Endothelial cell of umbilical vein (primary cell): Measurements from ENCODE around the gene ERBB4. TPM values are rescaled to one million over a fixed set of nuclear protein-coding genes. Genes with fewer than 3 reads are reported as not detected.

Experiments
- BruUV-seq: library from RNA; stranded (reverse); fragments of 400-500 nt; replicated peaks from 2 replicates; lab custom pipeline; 2021; lab: Mats Ljungman, UMichigan
- CTCF ChIA-PET: fragments of 300-600, 350-600 bp; sonication (Branson Sonifier 250); formaldehyde crosslinking; loops from one replicate; lab custom pipeline; 2021; ENCODE audit warnings: antibody characterized with exemption, inconsistent platforms; lab: Charles Lee
- POLR2A ChIA-PET: fragments of 300-600, 350-600 bp; sonication (Branson Sonifier 250); formaldehyde crosslinking; loops from one replicate; lab custom pipeline; 2021; ENCODE audit warnings: antibody characterized with exemption, inconsistent platforms; lab: Charles Lee
- DNase-seq: peaks from one replicate; pipeline ENCODE4 v3.0.0-alpha.2; 2011; ENCODE audit warnings: low read depth, low spot score
- FAIRE-seq: peaks from 2 replicates; lab custom pipeline; 2011; peaks lifted over from hg19 to GRCh38; lab: Jason Lieb, UNC
- H2AFZ ChIP-seq: 2 replicates; pipeline ENCODE4 v1.6.0; 2012; ENCODE audit warnings: low read depth, low read length, control low read depth, inconsistent platforms
- H3K27ac ChIP-seq: 2 replicates; pipeline ENCODE4 v1.5.1; 2011; ENCODE audit warnings: low read depth, mild to moderate bottlenecking, control low read depth, low read length, moderate library complexity; ENCODE audit not compliant: insufficient read depth
- H3K27me3 ChIP-seq, 2 experiments: 2 replicates each; pipeline versions ENCODE4 v1.6.0 to v1.6.1; 2011; ENCODE audit warnings: low read length in 2 of 2, mixed read lengths in 1 of 2; ENCODE audit not compliant: control insufficient read depth in 2 of 2, insufficient read depth in 2 of 2
- H3K36me3 ChIP-seq, 2 experiments: 2 replicates in 1 of 2; 3 replicates in 1 of 2; pipeline ENCODE4 v1.5.1; 2011; ENCODE audit warnings: low read length in 2 of 2, mild to moderate bottlenecking in 1 of 2, moderate library complexity in 1 of 2; ENCODE audit not compliant: control insufficient read depth in 2 of 2, insufficient read depth in 2 of 2; ENCODE audit errors: extremely low read depth in 1 of 2
- H3K4me1 ChIP-seq: 3 replicates; pipeline ENCODE4 v1.5.1; 2011; ENCODE audit warnings: mild to moderate bottlenecking, low read length; ENCODE audit not compliant: control insufficient read depth, insufficient read depth; ENCODE audit errors: extremely low read depth
- H3K4me2 ChIP-seq: 2 replicates; pipeline ENCODE4 v1.6.1; 2011; ENCODE audit warnings: low read length, control low read depth, mixed read lengths; ENCODE audit not compliant: insufficient read depth
- H3K4me3 ChIP-seq, 3 experiments: fragments of 200-600 bp in 1 of 3; sonication (generic), shearing (Covaris generic) in 1 of 3; replicated peaks in 1 of 3; 2 replicates each; pipeline ENCODE4 v1.5.1; 2011 to 2016; ENCODE audit warnings: control low read depth in 3 of 3, low read length in 3 of 3, mild to moderate bottlenecking in 2 of 3, inconsistent platforms in 1 of 3, low read depth in 1 of 3, moderate library complexity in 1 of 3; ENCODE audit not compliant: insufficient read depth in 1 of 3
- H3K79me2 ChIP-seq: 2 replicates; pipeline ENCODE4 v1.6.0; 2012; ENCODE audit warnings: low read length, inconsistent platforms; ENCODE audit not compliant: control insufficient read depth, insufficient read depth
- H3K9ac ChIP-seq: replicated peaks from 2 replicates; pipeline ENCODE3; 2011; ENCODE audit warnings: low read length, control low read depth; ENCODE audit not compliant: insufficient read depth; ENCODE audit errors: extremely low read depth
- H3K9me1 ChIP-seq: replicated peaks from 3 replicates; pipeline ENCODE4 v1.6.0; 2011; ENCODE audit warnings: mild to moderate bottlenecking, low read length; ENCODE audit not compliant: control insufficient read depth, insufficient read depth; ENCODE audit errors: extremely low read depth
- H3K9me3 ChIP-seq: replicated peaks from 2 replicates; pipeline ENCODE4 v1.5.1; 2012; ENCODE audit warnings: low read length, inconsistent platforms; ENCODE audit not compliant: control insufficient read depth, insufficient read depth
- H4K20me1 ChIP-seq: replicated peaks from 2 replicates; pipeline ENCODE3; 2011; ENCODE audit warnings: mild to moderate bottlenecking, low read length; ENCODE audit not compliant: control insufficient read depth, insufficient read depth; ENCODE audit errors: extremely low read depth
- CTCF ChIP-seq, 2 donors: IDR thresholded peaks; 1 replicate in 1 of 2; 2 replicates in 1 of 2; pipeline ENCODE4 v1.5.1; 2011; ENCODE audit warnings: low read length in 2 of 2, mild to moderate bottlenecking in 2 of 2, moderate library complexity in 2 of 2, control low read depth in 1 of 2, inconsistent platforms in 1 of 2, low read depth in 1 of 2; ENCODE audit not compliant: insufficient read depth in 1 of 2; ENCODE audit errors: extremely low read depth in 1 of 2
- EZH2 ChIP-seq: IDR thresholded peaks from 2 replicates; pipeline ENCODE4 v1.6.1; 2012; ENCODE audit warnings: borderline replicate concordance, low read depth, mild to moderate bottlenecking, moderate library complexity, low read length, inconsistent platforms; ENCODE audit not compliant: severe bottlenecking
- FOS ChIP-seq: IDR thresholded peaks from 2 replicates; pipeline ENCODE4 v1.6.1; 2011; ENCODE audit warnings: mild to moderate bottlenecking, low read length, moderate library complexity, borderline replicate concordance; ENCODE audit not compliant: insufficient read depth
- GATA2 ChIP-seq: IDR thresholded peaks from 2 replicates; pipeline ENCODE4 v1.7.0; 2011; ENCODE audit warnings: low read depth, mild to moderate bottlenecking, moderate library complexity, mixed read lengths, low read length; ENCODE audit not compliant: insufficient read length, insufficient read depth
- JUN ChIP-seq: IDR thresholded peaks from 2 replicates; pipeline ENCODE4 v1.6.1; 2011; ENCODE audit warnings: borderline replicate concordance, low read depth; ENCODE audit not compliant: insufficient read length, insufficient read depth
- MAX ChIP-seq: IDR thresholded peaks from 2 replicates; pipeline ENCODE4 v1.6.1; 2011; ENCODE audit not compliant: insufficient read depth, insufficient read length
- MYC ChIP-seq: IDR thresholded peaks from one replicate; pipeline ENCODE4 v1.6.1; 2011; ENCODE audit warnings: mild to moderate bottlenecking, low read depth, low read length
- POLR2A ChIP-seq: IDR thresholded peaks from 2 replicates; pipeline ENCODE4 v1.6.1; 2012; ENCODE audit warnings: low read depth, mild to moderate bottlenecking, control low read depth, low read length
- POLR2AphosphoS5 ChIP-seq: IDR thresholded peaks from 2 replicates; pipeline ENCODE4 v1.6.1; 2012; ENCODE audit warnings: low read depth, mild to moderate bottlenecking, control low read depth, low read length, moderate library complexity; ENCODE audit not compliant: insufficient read depth
- dilution Hi-C: fragments of 300-500 bp; cut with MboI; formaldehyde crosslinking; loops from one replicate; pipeline ENCODE4 v1.15.0; 2019; ENCODE audit warnings: low sequenced_read_pairs; ENCODE audit not compliant: extremely low pct_ligation_motif_present
- intact Hi-C: fragments of 100-400 bp; cut with micrococcal nuclease; formaldehyde crosslinking; loops from one replicate; pipeline ENCODE4 v1.10.0; 2022
- polyA plus RNA-seq, 4 experiments: library from polyadenylated mRNA; depleted of rRNA in 3 of 4; stranded (reverse) in 3 of 4; unstranded in 1 of 4; fragments of >200 nt; gene quantifications; 2 replicates each; pipeline versions ENCODE4 v1.2.1 to v1.2.3, GENCODE V29; 2011 to 2012; ENCODE audit warnings: missing spikeins in 1 of 4
- total RNA-seq: library from RNA; stranded (reverse); gene quantifications from 2 replicates; pipeline ENCODE4 v1.2.3, GENCODE V29; 2021

ERBB4 gene
- total and polyA plus RNA-seq, 2 donors (not counting 3 experiments of a cell fraction or from before 2014, with no cell fraction given): 0.01 to 0.27 TPM

GRCh38 chr2:212173756-212174510 is 364.7 kb downstream of the ERBB4 start:
- Histone ChIP-seq H3K4me3 (no peak overlapping the region), H3K36me3 (no peaks in the 10 kb centered on the region), H3K9me1 (no peaks in the 10 kb centered on the region), H3K79me2 (no peaks in the 10 kb centered on the region), H2AFZ (peak overlapping the region; percentile 46), H3K4me1 (peaks cover 15% of the 10 kb centered on the region), H3K9me3 (no peaks in the 10 kb centered on the region), H3K9ac (no peak overlapping the region), H4K20me1 (no peaks in the 10 kb centered on the region), H3K27me3 (no peaks in the 10 kb centered on the region), H3K4me2 (peak overlapping the region; percentile 28), H3K27ac (no peak overlapping the region)
- CTCF ChIA-PET: interaction anchor here (0.8 to 2.1 kb wide), 7 partner anchors 8 to 429 kb away, joined by 3 to 7 read pairs (median 4); no protein-coding TSS in a partner anchor
- dilution Hi-C loops (no loop called here), intact Hi-C loops (loop anchor here (1.0 to 2.0 kb wide), 2 partner anchors 10 to 23 kb away; no protein-coding TSS in a partner anchor)
- peak; percentile 87 for FAIRE-seq
- no TSS peak for BruUV-seq
- TF ChIP-seq MYC: no peak
- TF ChIP-seq MAX: no peak
- TF ChIP-seq GATA2: peak; percentile 45
- peak; percentile 46 for TF ChIP-seq FOS
- no peak for TF ChIP-seq POLR2AphosphoS5
- TF ChIP-seq EZH2: no peak
- peak; percentile 35 for TF ChIP-seq POLR2A
- no peak for TF ChIP-seq CTCF (IDR thresholded peaks at IDR 0.05; ENCODE audit: extremely low read depth in 1 of 2, insufficient read depth in 1 of 2, low read depth in 1 of 2, low read length in 2 of 2)
- TF ChIP-seq JUN: no peak
- POLR2A ChIA-PET: no interaction called here
- peak; percentile 83 for DNase-seq
